ENCODE measurements around the gene WNT11. TPM values are rescaled to one million over a fixed set of nuclear protein-coding genes. Genes with fewer than 3 reads are reported as not detected.

The WNT11 gene
- polyA plus RNA-seq, 1 donor from 2014 or later: 2.3 TPM

GRCh38 chr11:76228875-76229149, 22.5 kb upstream of the WNT11 start:
- Histone ChIP-seq H2AFZ (ENCODE audit: low read depth, low read length) (no peak overlapping the region), H3K9me2 (ENCODE audit: insufficient read depth, low read length) (no peaks in the 10 kb centered on the region), H3K4me3 (ENCODE audit: low read length) (no peak overlapping the region), H3K27ac (ENCODE audit: low read length) (no peak overlapping the region), H3K9ac (ENCODE audit: low read length) (no peak overlapping the region), H3K27me3 (ENCODE audit: insufficient read depth, low read depth, low read length) (no peaks in the 10 kb centered on the region), H4K20me1 (ENCODE audit: insufficient read depth) (no peaks in the 10 kb centered on the region), H3K9me3 (ENCODE audit: low read length) (no peaks in the 10 kb centered on the region), H3K36me3 (ENCODE audit: insufficient read depth, low read length) (no peaks in the 10 kb centered on the region), H3F3A (ENCODE audit: insufficient read depth, low read length, poor library complexity, severe bottlenecking) (no peaks in the 10 kb centered on the region), H3K4me2 (ENCODE audit: low read length) (no peak overlapping the region), H3K79me2 (replicated peaks; ENCODE audit: insufficient read depth, low read length) (no peaks in the 10 kb centered on the region)
- TF ChIP-seq MXI1 (conservative IDR thresholded peaks at IDR 0.05; ENCODE audit: poor library complexity, severe bottlenecking) (no peak), EZH2 (IDR thresholded peaks at IDR 0.05; ENCODE audit: borderline replicate concordance, insufficient read depth, low read length, poor library complexity, severe bottlenecking) (no peak)

- Histone ChIP-seq H2AFZ (ENCODE audit: low read depth, low read length) (no peak overlapping the region), H3K9ac (ENCODE audit: low read length) (no peak overlapping the region), H3K4me2 (ENCODE audit: low read length) (no peak overlapping the region), H3K27ac (ENCODE audit: low read length) (no peak overlapping the region), H4K20me1 (ENCODE audit: insufficient read depth) (no peaks in the 10 kb centered on the region), H3K79me2 (replicated peaks; ENCODE audit: insufficient read depth, low read length) (no peaks in the 10 kb centered on the region), H3K4me3 (ENCODE audit: low read length) (no peak overlapping the region), H3K9me3 (ENCODE audit: low read length) (no peaks in the 10 kb centered on the region), H3F3A (ENCODE audit: insufficient read depth, low read length, poor library complexity, severe bottlenecking) (no peaks in the 10 kb centered on the region), H3K36me3 (ENCODE audit: insufficient read depth, low read length) (no peaks in the 10 kb centered on the region), H3K27me3 (ENCODE audit: insufficient read depth, low read depth, low read length) (no peaks in the 10 kb centered on the region), H3K9me2 (ENCODE audit: insufficient read depth, low read length) (no peaks in the 10 kb centered on the region)
- TF ChIP-seq EZH2 (IDR thresholded peaks at IDR 0.05; ENCODE audit: borderline replicate concordance, insufficient read depth, low read length, poor library complexity, severe bottlenecking) (no peak), POLR2AphosphoS5 (IDR thresholded peaks at IDR 0.05) (no peak), EP300 (conservative IDR thresholded peaks at IDR 0.05; ENCODE audit: poor library complexity, severe bottlenecking) (no peak), REST (IDR thresholded peaks at IDR 0.05; ENCODE audit: borderline replicate concordance) (no peak), SMC3 (conservative IDR thresholded peaks at IDR 0.05; ENCODE audit: poor library complexity) (no peak), RAD21 (conservative IDR thresholded peaks at IDR 0.05) (no peak), CTCF (IDR thresholded peaks at IDR 0.05; ENCODE audit: poor library complexity, severe bottlenecking) (no peak), MXI1 (conservative IDR thresholded peaks at IDR 0.05; ENCODE audit: poor library complexity, severe bottlenecking) (no peak), TAF1 (IDR thresholded peaks at IDR 0.05; ENCODE audit: low read depth) (no peak)
These were observed 22.0 kb upstream of the WNT11 start for GRCh38 chr11:76228071-76228874.
